ENCODE data around the gene CTDSP1.
A peak's percentile ranks its signal among the peaks of the same experiment; 100 is the strongest.

CTDSP1 gene

DNA sequence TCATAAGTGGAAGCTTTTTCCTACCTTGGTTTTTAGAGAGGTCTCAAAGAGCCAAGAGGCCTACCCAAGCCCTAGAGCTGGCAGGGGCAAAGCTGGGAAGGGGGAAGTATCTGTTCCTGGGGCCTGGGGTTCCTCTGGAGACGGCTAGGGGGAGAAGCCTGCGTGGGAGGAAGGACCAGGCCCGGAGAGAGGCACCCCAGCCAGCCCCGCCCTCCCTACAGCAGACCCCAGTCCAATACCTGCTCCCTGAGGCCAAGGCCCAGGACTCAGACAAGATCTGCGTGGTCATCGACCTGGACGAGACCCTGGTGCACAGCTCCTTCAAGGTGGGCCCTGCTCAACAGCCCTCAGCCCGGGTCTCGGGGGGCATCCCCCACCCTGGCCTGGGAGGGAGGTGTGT is 2.2 kb downstream of the CTDSP1 start:
- H3K9me3 Mint-ChIP-seq, result no peaks in the 10 kb centered on the region
- H3K27me3 Mint-ChIP-seq, result peaks cover 9% of the 10 kb centered on the region
- peak overlapping the region; percentile 99 for H3K4me3 Mint-ChIP-seq
- H3K4me1 Mint-ChIP-seq, result peaks cover 76% of the 10 kb centered on the region
- H3K36me3 Mint-ChIP-seq, result peaks cover 39% of the 10 kb centered on the region
- peak overlapping the region; percentile 64 for H3K27ac Mint-ChIP-seq
- no peak for ATAC-seq

DNA sequence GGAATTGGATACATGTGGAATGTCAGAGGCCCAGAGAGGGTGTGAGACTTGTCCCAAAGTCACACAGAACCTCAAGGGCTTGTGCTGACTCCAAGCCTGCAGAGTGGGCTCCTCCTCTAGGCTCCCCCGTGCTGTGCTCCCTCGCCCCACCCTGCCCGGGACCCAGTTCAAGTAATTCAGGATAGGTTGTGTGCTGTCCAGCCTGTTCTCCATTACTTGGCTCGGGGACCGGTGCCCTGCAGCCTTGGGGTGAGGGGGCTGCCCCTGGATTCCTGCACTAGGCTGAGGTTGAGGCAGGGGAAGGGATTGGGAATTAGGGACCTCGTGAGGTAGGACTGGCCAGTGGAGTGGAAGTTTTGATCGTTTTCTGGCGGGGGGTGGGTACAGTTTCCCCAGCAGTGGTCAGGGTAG is 2.8 kb downstream of the CTDSP1 start:
- Mint-ChIP-seq H3K4me3 (peak overlapping the region; percentile 14), H3K4me1 (peaks cover 76% of the 10 kb centered on the region), H3K27ac (no peak overlapping the region), H3K9me3 (no peaks in the 10 kb centered on the region), H3K27me3 (peaks cover 6% of the 10 kb centered on the region), H3K36me3 (peaks cover 39% of the 10 kb centered on the region)
- no peak for ATAC-seq

DNA sequence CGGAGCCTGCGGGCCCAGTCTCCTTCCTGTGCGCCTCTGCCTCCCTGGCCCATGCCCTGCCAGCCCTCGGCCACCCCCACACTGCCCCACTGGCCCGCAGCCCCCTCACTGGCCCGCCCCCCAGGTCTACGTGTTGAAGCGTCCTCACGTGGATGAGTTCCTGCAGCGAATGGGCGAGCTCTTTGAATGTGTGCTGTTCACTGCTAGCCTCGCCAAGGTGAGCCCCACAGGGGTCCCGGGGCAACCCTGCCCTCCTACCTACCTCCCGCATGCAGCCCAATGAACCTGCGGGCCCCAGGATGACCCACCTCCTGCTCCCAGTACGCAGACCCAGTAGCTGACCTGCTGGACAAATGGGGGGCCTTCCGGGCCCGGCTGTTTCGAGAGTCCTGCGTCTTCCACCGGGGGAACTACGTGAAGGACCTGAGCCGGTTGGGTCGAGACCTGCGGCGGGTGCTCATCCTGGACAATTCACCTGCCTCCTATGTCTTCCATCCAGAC is 3.3 kb downstream of the CTDSP1 start:
- H3K27ac Mint-ChIP-seq, result peak overlapping the region; percentile 42
- no peak overlapping the region for H3K4me3 Mint-ChIP-seq
- H3K9me3 Mint-ChIP-seq, result no peaks in the 10 kb centered on the region
- H3K36me3 Mint-ChIP-seq, result peaks cover 39% of the 10 kb centered on the region
- peaks cover 1% of the 10 kb centered on the region for H3K27me3 Mint-ChIP-seq
- no peak for ATAC-seq
- H3K4me1 Mint-ChIP-seq, result peaks cover 76% of the 10 kb centered on the region

DNA sequence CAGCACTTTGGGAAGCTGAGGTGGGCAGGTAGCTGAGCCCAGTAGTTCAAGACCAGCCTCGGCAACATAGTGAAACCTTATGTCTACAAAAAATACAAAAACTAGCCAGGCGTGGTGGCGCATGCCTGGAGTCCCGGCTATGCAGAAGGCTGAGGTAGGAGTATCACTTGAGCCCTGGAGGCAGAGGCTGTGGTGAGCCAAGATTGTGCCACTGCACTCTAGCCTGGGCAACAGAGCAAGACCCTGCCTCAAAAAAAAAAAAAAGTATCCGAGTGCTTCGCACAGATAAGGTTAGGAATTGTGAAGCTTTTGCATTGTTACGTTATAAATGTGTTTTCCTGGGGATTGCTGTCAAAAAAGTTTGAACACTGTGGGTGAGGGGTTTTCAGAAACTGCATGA is 4.1 kb downstream of the CTDSP1 start:
- Mint-ChIP-seq H3K9me3 (no peaks in the 10 kb centered on the region), H3K36me3 (peaks cover 39% of the 10 kb centered on the region), H3K4me3 (no peak overlapping the region), H3K4me1 (peaks cover 73% of the 10 kb centered on the region), H3K27me3 (no peaks in the 10 kb centered on the region), H3K27ac (peak overlapping the region; percentile 42)
- no peak for ATAC-seq

DNA sequence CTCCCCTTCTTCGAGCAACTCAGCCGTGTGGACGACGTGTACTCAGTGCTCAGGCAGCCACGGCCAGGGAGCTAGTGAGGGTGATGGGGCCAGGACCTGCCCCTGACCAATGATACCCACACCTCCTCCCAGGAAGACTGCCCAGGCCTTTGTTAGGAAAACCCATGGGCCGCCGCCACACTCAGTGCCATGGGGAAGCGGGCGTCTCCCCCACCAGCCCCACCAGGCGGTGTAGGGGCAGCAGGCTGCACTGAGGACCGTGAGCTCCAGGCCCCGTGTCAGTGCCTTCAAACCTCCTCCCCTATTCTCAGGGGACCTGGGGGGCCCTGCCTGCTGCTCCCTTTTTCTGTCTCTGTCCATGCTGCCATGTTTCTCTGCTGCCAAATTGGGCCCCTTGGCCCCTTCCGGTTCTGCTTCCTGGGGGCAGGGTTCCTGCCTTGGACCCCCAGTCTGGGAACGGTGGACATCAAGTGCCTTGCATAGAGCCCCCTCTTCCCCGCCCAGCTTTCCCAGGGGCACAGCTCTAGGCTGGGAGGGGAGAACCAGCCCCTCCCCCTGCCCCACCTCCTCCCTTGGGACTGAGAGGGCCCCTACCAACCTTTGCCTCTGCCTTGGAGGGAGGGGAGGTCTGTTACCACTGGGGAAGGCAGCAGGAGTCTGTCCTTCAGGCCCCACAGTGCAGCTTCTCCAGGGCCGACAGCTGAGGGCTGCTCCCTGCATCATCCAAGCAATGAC is 4.8 kb downstream of the CTDSP1 start:
- no peak for ATAC-seq
- Mint-ChIP-seq H3K27ac (peak overlapping the region; percentile 80), H3K9me3 (no peaks in the 10 kb centered on the region), H3K27me3 (no peaks in the 10 kb centered on the region), H3K4me1 (peaks cover 70% of the 10 kb centered on the region), H3K36me3 (peaks cover 39% of the 10 kb centered on the region), H3K4me3 (no peak overlapping the region)

DNA sequence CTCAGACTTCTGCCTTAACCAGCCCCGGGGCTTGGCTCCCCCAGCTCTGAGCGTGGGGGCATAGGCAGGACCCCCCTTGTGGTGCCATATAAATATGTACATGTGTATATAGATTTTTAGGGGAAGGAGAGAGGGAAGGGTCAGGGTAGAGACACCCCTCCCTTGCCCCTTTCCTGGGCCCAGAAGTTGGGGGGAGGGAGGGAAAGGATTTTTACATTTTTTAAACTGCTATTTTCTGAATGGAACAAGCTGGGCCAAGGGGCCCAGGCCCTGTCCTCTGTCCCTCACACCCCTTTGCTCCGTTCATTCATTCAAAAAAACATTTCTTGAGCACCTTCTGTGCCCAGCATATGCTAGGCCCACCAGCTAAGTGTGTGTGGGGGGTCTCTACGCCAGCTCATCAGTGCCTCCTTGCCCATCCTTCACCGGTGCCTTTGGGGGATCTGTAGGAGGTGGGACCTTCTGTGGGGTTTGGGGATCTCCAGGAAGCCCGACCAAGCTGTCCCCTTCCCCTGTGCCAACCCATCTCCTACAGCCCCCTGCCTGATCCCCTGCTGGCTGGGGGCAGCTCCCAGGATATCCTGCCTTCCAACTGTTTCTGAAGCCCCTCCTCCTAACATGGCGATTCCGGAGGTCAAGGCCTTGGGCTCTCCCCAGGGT is 5.5 kb downstream of the CTDSP1 start:
- H3K9me3 Mint-ChIP-seq, result no peaks in the 10 kb centered on the region
- peaks cover 39% of the 10 kb centered on the region for H3K36me3 Mint-ChIP-seq
- H3K27me3 Mint-ChIP-seq, result no peaks in the 10 kb centered on the region
- peaks cover 70% of the 10 kb centered on the region for H3K4me1 Mint-ChIP-seq
- H3K27ac Mint-ChIP-seq, result peak overlapping the region; percentile 80
- H3K4me3 Mint-ChIP-seq, result peak overlapping the region; percentile 79
- ATAC-seq, result no peak

DNA sequence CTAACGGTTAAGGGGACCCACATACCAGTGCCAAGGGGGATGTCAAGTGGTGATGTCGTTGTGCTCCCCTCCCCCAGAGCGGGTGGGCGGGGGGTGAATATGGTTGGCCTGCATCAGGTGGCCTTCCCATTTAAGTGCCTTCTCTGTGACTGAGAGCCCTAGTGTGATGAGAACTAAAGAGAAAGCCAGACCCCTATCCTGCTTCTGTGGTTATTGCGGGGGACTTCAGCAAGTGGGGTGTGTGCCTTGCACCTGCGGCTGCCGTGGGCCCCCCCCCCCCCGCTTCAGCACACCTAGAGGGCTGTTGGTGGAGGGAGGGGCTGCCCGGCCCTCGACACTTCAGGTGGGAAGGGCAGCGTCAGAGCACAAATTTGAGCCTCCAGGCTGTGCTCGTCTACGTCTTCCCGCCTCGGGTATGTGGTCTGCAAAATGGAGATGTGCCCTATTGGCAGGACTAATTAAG is 6.1 kb downstream of the CTDSP1 start:
- Mint-ChIP-seq H3K4me1 (peaks cover 70% of the 10 kb centered on the region), H3K27me3 (no peaks in the 10 kb centered on the region), H3K9me3 (no peaks in the 10 kb centered on the region), H3K27ac (peak overlapping the region; percentile 80), H3K4me3 (peak overlapping the region; percentile 79), H3K36me3 (peaks cover 39% of the 10 kb centered on the region)
- ATAC-seq, result no peak

DNA sequence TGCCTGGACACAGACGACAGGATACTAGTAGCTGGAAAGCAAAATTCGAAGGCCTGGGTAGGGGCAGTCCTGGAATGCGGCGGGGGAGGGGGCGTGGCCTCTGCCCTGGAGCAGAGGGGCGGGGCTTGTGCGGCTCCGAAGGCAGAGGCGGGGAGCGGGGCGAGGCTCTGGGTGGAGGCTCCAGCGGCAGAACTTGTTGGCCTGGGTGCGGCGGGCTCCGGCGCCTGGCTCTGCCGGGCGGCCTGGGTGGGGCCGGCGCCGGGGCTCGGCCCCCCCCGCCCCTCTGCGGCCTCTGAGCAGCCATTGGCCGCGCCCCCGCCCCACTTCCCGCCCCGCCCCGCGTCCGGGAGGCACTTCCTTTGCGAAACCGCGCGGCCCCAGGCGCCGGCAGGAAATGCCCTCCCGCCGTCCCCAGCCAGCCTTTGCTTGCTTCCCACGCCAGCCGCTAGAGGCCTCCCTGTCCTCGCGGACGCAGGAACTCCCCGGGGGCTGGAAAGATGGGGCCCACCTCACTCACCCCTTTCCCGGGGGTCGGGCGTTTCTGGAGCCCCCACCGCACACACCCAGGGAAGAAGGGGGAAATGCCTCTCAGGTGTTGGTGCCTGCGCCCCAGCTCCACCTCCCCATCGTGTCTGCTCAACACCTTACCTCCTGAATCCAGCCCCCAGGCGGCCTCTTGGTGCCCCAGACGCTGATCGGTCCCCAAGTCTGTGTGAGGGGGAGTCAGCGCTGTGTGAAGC is 6.7 kb downstream of the CTDSP1 start:
- Mint-ChIP-seq H3K27me3 (no peaks in the 10 kb centered on the region), H3K4me3 (peak overlapping the region; percentile 79), H3K36me3 (peaks cover 39% of the 10 kb centered on the region), H3K9me3 (no peaks in the 10 kb centered on the region), H3K27ac (peak overlapping the region; percentile 80), H3K4me1 (peaks cover 64% of the 10 kb centered on the region)
- ATAC-seq, result peak; percentile 91

DNA sequence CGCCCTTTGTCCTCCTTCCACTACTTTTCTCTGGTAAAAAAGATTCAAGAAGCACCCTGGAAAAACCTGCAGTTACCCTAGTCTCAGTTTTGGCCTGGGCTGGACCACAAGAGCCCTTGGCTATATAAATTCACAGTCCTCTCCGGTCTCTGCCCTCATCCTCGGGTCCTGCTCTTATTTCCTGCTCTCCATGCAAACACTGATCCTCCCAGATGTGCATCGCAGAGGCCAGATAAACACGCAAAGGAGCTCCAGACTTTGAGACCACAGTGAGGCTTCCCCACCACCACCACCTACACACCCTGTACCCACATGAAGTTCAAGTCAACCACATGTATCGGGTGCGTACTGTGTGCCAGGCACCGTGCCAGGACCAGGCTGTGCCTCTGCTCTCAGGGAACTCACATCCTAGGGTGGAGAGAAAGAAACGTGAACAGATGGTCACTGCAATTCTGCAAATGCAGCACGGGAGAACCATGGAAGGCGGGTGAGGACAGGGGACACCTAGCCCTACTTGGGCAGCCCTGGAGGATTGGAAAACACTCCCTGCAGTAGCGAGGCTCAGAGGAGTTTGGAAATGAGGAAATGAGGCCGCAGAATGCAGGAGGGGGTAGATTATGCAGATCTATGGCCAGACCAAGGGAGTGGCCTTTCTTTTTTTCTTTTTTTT is 7.4 kb downstream of the CTDSP1 start:
- Mint-ChIP-seq H3K36me3 (peaks cover 33% of the 10 kb centered on the region), H3K4me3 (peak overlapping the region; percentile 77), H3K27me3 (no peaks in the 10 kb centered on the region), H3K27ac (peak overlapping the region; percentile 80), H3K4me1 (peaks cover 57% of the 10 kb centered on the region), H3K9me3 (no peaks in the 10 kb centered on the region)
- ATAC-seq, result peak; percentile 37

DNA sequence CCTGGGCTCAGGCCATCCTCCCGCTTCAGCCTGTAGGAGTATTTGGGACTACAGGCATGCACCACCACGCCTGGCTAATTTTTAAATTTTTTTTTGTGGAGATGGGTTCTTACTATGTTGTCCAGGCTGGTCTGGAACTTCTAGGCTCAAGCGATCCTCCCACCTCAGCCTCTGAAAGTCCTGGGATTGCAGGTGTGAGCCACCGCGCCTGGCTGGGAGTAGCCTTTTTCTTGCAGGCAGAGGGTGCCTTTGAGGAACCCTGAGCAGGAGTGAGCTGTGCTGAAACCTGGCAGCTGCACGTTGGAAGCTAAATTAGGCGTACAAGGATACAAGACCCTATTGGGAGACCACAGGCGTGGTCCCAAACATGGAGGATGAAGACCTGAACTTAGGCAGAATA is 8.0 kb downstream of the CTDSP1 start:
- no peaks in the 10 kb centered on the region for H3K27me3 Mint-ChIP-seq
- H3K36me3 Mint-ChIP-seq, result peaks cover 27% of the 10 kb centered on the region
- no peak overlapping the region for H3K4me3 Mint-ChIP-seq
- peak overlapping the region; percentile 80 for H3K27ac Mint-ChIP-seq
- H3K4me1 Mint-ChIP-seq, result peaks cover 51% of the 10 kb centered on the region
- H3K9me3 Mint-ChIP-seq, result no peaks in the 10 kb centered on the region
- no peak for ATAC-seq

DNA sequence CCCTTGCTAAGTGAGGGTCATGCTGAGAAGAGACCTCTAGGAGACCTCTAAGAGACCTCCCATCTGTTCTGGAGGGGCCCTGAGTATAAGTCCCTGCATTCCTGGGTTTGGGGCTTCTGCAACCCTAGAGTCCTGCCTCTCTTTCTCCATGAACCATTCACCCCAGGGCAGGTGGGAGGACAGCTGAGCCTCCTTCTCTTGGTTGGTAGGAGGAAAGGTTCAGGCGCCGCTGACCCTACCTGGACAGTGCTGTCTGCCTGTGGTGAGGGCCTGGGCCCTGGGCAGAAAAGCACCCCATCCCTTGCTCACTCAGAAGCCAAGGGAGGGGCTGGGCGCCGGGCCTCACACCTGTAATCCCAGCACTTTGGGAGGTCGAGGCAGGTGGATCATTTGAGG is 18.7 kb downstream of the CTDSP1 start:
- no peak for ATAC-seq
- H3K9me3 Mint-ChIP-seq, result no peaks in the 10 kb centered on the region

DNA sequence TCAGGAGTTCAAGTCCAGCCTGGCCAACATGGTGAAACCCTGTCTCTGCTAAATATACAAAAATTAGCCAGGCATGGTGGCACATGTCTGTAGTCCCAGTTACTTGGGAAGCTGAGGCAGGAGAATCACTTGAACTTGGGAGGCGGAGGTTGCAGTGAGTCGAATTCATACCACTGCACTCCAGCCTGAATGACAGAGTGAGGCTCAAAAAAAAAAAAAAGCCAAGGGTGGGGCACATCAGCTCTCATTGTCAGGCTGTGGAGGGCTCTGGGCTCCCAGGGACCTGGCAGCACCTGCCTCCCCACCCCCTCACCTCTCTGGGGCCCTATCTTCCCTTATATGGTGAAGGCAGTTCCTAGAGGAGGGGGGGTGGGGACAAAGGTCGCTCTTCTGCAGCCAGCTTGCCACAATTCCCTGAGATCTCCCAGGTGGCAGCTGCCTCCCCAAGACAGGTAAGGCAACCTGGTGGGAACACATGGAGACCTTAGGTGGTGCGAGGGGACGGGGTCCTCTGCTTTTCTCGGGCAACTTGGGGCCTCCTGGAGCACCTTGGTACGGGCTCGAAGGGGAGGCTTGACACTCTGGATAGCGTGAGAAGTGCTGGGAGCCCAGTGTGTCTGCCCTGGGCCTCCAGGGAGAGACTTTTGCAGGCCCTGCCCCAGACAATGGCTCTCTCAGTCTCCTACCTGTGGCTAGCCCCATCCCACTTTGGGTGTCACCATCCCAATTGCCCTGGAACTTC is 19.2 kb downstream of the CTDSP1 start, which contains the start of gene VIL1:
TSS of gene VIL1 (plus strand) at position 407 of the 742 bp plus-strand sequence. CDS start 4,656 bp downstream, outside the sequence.
- no peak for ATAC-seq
- Mint-ChIP-seq H3K4me1 (no peaks in the 10 kb centered on the region), H3K27ac (no peak within 1 kb of the TSS), H3K27me3 (peaks cover 12% of the 10 kb centered on the region), H3K36me3 (no peaks in the 10 kb centered on the region), H3K4me3 (no peak within 1 kb of the TSS), H3K9me3 (no peaks in the 10 kb centered on the region)

More for the DNA sequence above, 18.7 kb downstream of the CTDSP1 start:
- Mint-ChIP-seq H3K27me3 (peaks cover 12% of the 10 kb centered on the region), H3K27ac (no peak overlapping the region), H3K4me3 (no peak overlapping the region), H3K4me1 (no peaks in the 10 kb centered on the region), H3K36me3 (no peaks in the 10 kb centered on the region)

DNA sequence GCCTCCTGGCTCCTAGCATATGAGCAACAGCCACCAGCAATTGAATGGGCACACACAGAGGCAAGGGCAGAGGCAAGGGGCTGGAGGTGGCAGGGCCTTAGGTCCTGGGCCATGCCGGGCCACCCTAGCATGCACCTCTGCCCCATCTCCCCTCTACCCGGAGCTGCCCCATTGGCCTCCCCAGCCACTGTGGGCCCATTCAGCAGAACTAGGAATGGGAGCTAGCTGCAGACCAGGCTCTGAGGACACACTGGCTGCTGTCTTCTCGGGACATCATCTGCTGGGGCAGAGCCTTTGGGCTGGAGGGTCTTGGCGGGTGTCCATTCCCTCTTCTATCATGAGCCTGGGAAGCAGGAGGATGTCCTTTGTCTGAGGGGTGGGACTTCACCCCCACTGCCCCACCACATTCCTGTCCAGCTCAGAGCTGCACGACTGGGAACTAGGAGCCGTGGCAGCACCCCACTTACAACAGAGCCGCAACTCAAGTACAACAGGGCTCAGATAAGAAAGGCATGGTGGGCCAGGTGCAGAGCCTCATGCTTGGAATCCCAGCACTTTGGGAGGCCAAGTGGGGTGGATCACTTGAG is 20.1 kb downstream of the CTDSP1 start:
- Mint-ChIP-seq H3K27me3 (peaks cover 12% of the 10 kb centered on the region), H3K4me3 (no peak overlapping the region), H3K9me3 (no peaks in the 10 kb centered on the region), H3K4me1 (no peaks in the 10 kb centered on the region), H3K36me3 (no peaks in the 10 kb centered on the region), H3K27ac (no peak overlapping the region)
- ATAC-seq, result no peak

DNA sequence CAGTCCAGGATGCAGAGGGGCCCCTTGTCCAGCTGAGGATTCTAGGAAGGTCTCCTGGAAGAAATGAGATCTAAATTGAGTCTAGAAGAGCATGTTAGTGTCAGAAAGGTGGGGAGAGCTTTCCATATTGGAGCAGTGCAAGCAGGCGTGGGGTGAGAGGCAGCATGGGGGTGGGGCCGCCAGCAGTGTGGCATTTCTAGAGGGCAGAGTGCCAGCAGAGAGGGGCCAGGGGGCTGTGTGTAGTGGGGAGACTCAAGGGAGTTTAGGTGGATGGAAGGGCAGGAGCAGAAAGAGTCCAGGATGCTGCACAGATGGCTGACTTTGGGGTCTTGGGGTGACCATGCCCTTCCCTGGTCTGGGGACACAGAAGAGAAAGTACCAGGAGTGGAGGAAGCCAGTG is 21.4 kb downstream of the CTDSP1 start:
- Mint-ChIP-seq H3K36me3 (no peaks in the 10 kb centered on the region), H3K27ac (no peak overlapping the region), H3K4me3 (no peak overlapping the region), H3K4me1 (no peaks in the 10 kb centered on the region), H3K9me3 (no peaks in the 10 kb centered on the region), H3K27me3 (peaks cover 12% of the 10 kb centered on the region)
- ATAC-seq, result no peak

Measured in stimulated activated memory B cell treated with anti-CD40 and anti-IgM and Interleukin-4, amounts not matched to agents 10 μg/mL and 1 μg/mL and 100 μg/mL, for 72 hours (primary cell).